ENCODE results near the gene MINDY4. TPM values are rescaled to one million over a fixed set of nuclear protein-coding genes. Genes with fewer than 3 reads are reported as not detected.

The MINDY4 gene
- total RNA-seq, 1 experiment from 2014 or later = 3.0 TPM

DNA sequence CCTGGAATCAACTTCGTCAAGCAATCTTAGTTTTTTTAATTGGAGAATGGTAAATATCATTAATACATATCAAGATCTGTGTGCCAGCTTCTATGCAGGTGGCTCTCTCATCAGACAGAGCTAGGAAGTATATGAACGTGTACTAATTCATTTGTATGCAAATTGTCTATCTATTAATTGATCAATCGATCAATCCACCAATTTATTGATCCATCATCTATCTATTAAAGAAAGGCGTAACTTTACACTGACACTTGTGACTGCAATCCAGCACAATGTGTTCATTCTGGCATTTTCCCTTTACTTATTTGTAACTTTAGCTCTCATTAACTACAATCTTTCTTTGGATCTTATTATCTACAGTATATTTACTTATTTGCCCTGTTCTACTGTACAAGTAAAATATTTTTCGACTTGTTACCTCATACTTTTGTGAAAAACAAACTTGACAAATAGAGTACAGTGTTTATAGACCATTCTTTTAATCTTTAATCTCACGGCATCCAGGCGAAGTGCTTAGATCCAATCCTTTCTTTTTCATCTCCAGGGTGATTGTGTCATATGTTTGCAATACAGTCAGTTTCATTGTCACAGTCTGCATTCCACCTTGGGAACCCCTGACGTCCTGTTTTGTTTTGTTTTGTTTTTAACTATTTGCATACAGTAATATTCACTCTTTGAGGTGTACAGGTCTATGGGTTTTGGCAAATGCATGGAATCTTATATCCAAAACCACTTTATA is 170.5 kb downstream of the MINDY4 start:
- Histone ChIP-seq H3K36me3 (ENCODE audit: low read depth, low read length) (no peaks in the 10 kb centered on the region), H3F3A (ENCODE audit: low read length, unreplicated experiment) (no peaks in the 10 kb centered on the region), H3K4me1 (ENCODE audit: insufficient read depth, low read length) (0 out of 2 replicates have a peak, but pooled peaks cover 5% of the 10 kb centered on the region), H3K9me2 (replicated peaks; ENCODE audit: low read length) (no peaks in the 10 kb centered on the region), H3K9ac (ENCODE audit: low read length) (no peak overlapping the region), H2AFZ (ENCODE audit: low read length) (no peak overlapping the region), H3K27ac (ENCODE audit: low read length) (no peak overlapping the region), H3K79me2 (ENCODE audit: low read length) (no peaks in the 10 kb centered on the region), H3K4me2 (ENCODE audit: low read length) (no peak overlapping the region), H3K27me3 (ENCODE audit: low read length) (peaks cover 64% of the 10 kb centered on the region), H3K4me3 (ENCODE audit: low read length) (no peak overlapping the region), H4K20me1 (ENCODE audit: low read length) (no peaks in the 10 kb centered on the region), H3K9me3 (ENCODE audit: low read length) (0 out of 2 replicates have a peak, but pooled peaks cover 4% of the 10 kb centered on the region)
- intact Hi-C loops (cut with micrococcal nuclease) = no loop called here
- ATAC-seq (no peak), DNase-seq (no peak)
- TF ChIP-seq, protein P1, sequence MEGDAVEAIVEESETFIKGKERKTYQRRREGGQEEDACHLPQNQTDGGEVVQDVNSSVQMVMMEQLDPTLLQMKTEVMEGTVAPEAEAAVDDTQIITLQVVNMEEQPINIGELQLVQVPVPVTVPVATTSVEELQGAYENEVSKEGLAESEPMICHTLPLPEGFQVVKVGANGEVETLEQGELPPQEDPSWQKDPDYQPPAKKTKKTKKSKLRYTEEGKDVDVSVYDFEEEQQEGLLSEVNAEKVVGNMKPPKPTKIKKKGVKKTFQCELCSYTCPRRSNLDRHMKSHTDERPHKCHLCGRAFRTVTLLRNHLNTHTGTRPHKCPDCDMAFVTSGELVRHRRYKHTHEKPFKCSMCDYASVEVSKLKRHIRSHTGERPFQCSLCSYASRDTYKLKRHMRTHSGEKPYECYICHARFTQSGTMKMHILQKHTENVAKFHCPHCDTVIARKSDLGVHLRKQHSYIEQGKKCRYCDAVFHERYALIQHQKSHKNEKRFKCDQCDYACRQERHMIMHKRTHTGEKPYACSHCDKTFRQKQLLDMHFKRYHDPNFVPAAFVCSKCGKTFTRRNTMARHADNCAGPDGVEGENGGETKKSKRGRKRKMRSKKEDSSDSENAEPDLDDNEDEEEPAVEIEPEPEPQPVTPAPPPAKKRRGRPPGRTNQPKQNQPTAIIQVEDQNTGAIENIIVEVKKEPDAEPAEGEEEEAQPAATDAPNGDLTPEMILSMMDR (conservative IDR thresholded peaks at IDR 0.05; ENCODE audit: low read depth, low read length) = no peak
- no peak for TF ChIP-seq EZH2 (IDR thresholded peaks at IDR 0.05; ENCODE audit: low read length, unreplicated experiment)
- ChIA-PET CTCF (no interaction called here), POLR2A (ENCODE audit: unreplicated experiment) (no interaction called here)
- BruUV-seq (replicated peaks) = no TSS peak

Other genes with a start within 250 kb of the MINDY4 start
- 95.4 and 106 TPM in 2 replicates for gene GARS1, start 176.5 kb upstream of the MINDY4 start, total RNA-seq (2014; rRNA removed)
- gene CRHR2, start 89.0 kb upstream of the MINDY4 start, total RNA-seq (2014; rRNA removed) = not detected in 2 replicates
- gene INMT, start 19.3 kb upstream of the MINDY4 start, total RNA-seq (2014; rRNA removed) = not detected in 2 replicates
- gene AQP1, start 140.4 kb downstream of the MINDY4 start, total RNA-seq (2014; rRNA removed) = 0.81 and 1.2 TPM in 2 replicates
- gene GHRHR, start 192.5 kb downstream of the MINDY4 start, total RNA-seq (2014; rRNA removed) = not detected in 2 replicates

Data from PC-3 (cell line).